Measurements from ENCODE around the gene FURIN. TPM values are rescaled to one million over a fixed set of nuclear protein-coding genes. Genes with fewer than 3 reads are reported as not detected.
A peak's percentile ranks its signal among the peaks of the same experiment; 100 is the strongest.

Gene FURIN
- total and polyA plus RNA-seq, 2 of the 8 experiments (the other 6 are each of a cell fraction or from before 2014, with no cell fraction given): 15.8 to 32.1 TPM

GRCh38 chr15:90863987-90864386 lies 4.4 kb upstream of the FURIN start:
- Histone ChIP-seq H2AK5ac (ENCODE audit: low read depth, low read length) (no peak overlapping the region; the same call in 1 of the 2 replicates), H2BK15ac (ENCODE audit: low read length) (no peak overlapping the region), H4K8ac (ENCODE audit: extremely low read depth, insufficient read depth, low read length) (no peak overlapping the region), H3K4me1 (replicated peaks in 1 of 4; ENCODE audit: control insufficient read depth in 3 of 4, insufficient read depth in 4 of 4, low read length in 3 of 4) (peaks cover 3 to 17% (median 12%) of the 10 kb centered on the region in 4 experiments), H2BK20ac (ENCODE audit: low read length) (peak overlapping the region; percentile 7; the same call in 1 of the 2 replicates), H3K4me3 (ENCODE audit: extremely low read depth in 1 of 4, insufficient read depth in 2 of 4, low read depth in 3 of 4, low read length in 4 of 4) (no peak overlapping the region), H3K79me1 (ENCODE audit: low read depth, low read length) (no peaks in the 10 kb centered on the region), H2BK120ac (replicated peaks; ENCODE audit: low read depth, low read length) (no peak overlapping the region), H3K27ac (ENCODE audit: low read depth, low read length) (no peak overlapping the region), H3K14ac (ENCODE audit: insufficient read length) (no peak overlapping the region), H2AFZ (ENCODE audit: low read length) (no peak overlapping the region), H2BK12ac (ENCODE audit: low read depth, low read length) (0 out of 2 replicates have a peak overlapping the region, but pooled peaks have one; percentile 1), H3K27me3 (replicated peaks in 1 of 4; ENCODE audit: control insufficient read depth in 3 of 4, extremely low read depth in 1 of 4, insufficient read depth in 3 of 4, low read length in 3 of 4) (no peaks in the 10 kb centered on the region), H3K9ac (replicated peaks in 1 of 4; ENCODE audit: extremely low read depth in 1 of 4, low read depth in 3 of 4, low read length in 3 of 4) (no peak overlapping the region), H3K36me3 (ENCODE audit: control insufficient read depth in 2 of 4, insufficient read depth in 4 of 4, low read length in 3 of 4) (no peaks in the 10 kb centered on the region), H2BK5ac (ENCODE audit: low read depth, low read length) (no peak overlapping the region; the same call in 1 of the 2 replicates), H3K56ac (replicated peaks; ENCODE audit: insufficient read length, low read depth, low read length) (no peak overlapping the region), H3K23ac (ENCODE audit: insufficient read length) (no peak overlapping the region), H3K9me3 (ENCODE audit: insufficient read depth in 2 of 2, low read depth in 1 of 2, low read length in 1 of 2) (no peaks in the 10 kb centered on the region), H3K4ac (replicated peaks; ENCODE audit: insufficient read length, low read depth, low read length) (no peak overlapping the region), H3K23me2 (ENCODE audit: low read depth, low read length) (peaks cover 1% of the 10 kb centered on the region; the same call in 1 of the 2 replicates), H4K5ac (ENCODE audit: insufficient read length, low read depth, low read length) (no peak overlapping the region), H4K91ac (replicated peaks; ENCODE audit: insufficient read length, low read length) (no peak overlapping the region), H4K20me1 (replicated peaks in 1 of 2; ENCODE audit: control insufficient read depth in 1 of 2, insufficient read depth in 2 of 2, low read length in 2 of 2) (no peaks in the 10 kb centered on the region), H3K79me2 (ENCODE audit: control insufficient read depth in 1 of 2, insufficient read depth in 2 of 2, low read length in 2 of 2) (no peaks in the 10 kb centered on the region), H3K18ac (ENCODE audit: extremely low read depth, low read length) (no peak overlapping the region), H3K4me2 (ENCODE audit: insufficient read depth in 1 of 2, low read depth in 2 of 2, low read length in 2 of 2) (no peak overlapping the region)
- WGBS, 2 experiments (ENCODE audit: extremely low coverage in 1 of 2, insufficient coverage in 1 of 2, insufficient read length in 1 of 2, insufficient replicate concordance in 2 of 2, low coverage in 1 of 2, low lambda C conversion rate in 2 of 2, missing lambda C conversion rate in 1 of 2): 88% methylated on average over 4 of the region's 4 CpGs; no CpG with 5 or more reads in 1 of the 2 experiments
- POLR2A ChIA-PET (ENCODE audit: partially characterized antibody): interaction anchor here (0.8 to 1.2 kb wide), 3 partner anchors 22 to 34 kb away, joined by 3 read pairs; no protein-coding TSS in a partner anchor
- CTCF ChIA-PET (ENCODE audit: partially characterized antibody): interaction anchor here (0.6 to 3.0 kb wide), 16 partner anchors 12 to 664 kb away, joined by 3 to 23 read pairs (median 4); partner anchors contain the start of gene FES
- FAIRE-seq (no peak), DNase-seq (ENCODE audit: low read depth in 1 of 2, low spot score in 2 of 2) (no peak)
- TF ChIP-seq RFX5 (IDR thresholded peaks at IDR 0.05; ENCODE audit: borderline replicate concordance, low read depth, low read length) (no peak), USF2 (IDR thresholded peaks at IDR 0.05; ENCODE audit: low read length) (no peak), CHD1 (IDR thresholded peaks at IDR 0.05; ENCODE audit: low read depth, low read length) (no peak), EP300 (IDR thresholded peaks at IDR 0.05; ENCODE audit: borderline replicate concordance in 1 of 2, low read depth in 2 of 2, low read length in 2 of 2) (no peak), CTBP2 (IDR thresholded peaks at IDR 0.05; ENCODE audit: borderline replicate concordance, insufficient read depth, insufficient read length, low read length) (no peak), SAP30 (IDR thresholded peaks at IDR 0.05; ENCODE audit: insufficient read depth, insufficient replicate concordance, low read length) (no peak), KDM1A (IDR thresholded peaks at IDR 0.05; ENCODE audit: borderline replicate concordance, low read length) (no peak), BRCA1 (IDR thresholded peaks at IDR 0.05; ENCODE audit: low read depth, low read length) (no peak), SIRT6 (IDR thresholded peaks at IDR 0.05; ENCODE audit: low read length) (no peak), E2F6 (IDR thresholded peaks at IDR 0.05) (no peak), SIX5 (IDR thresholded peaks at IDR 0.05; ENCODE audit: low read depth, low read length) (no peak), ZNF274 (IDR thresholded peaks at IDR 0.05; ENCODE audit: borderline replicate concordance, extremely low read depth, low read length) (no peak)

All from H1 (cell line).